VCaP (cell line): ENCODE data around the gene NOD2.
A peak's percentile ranks its signal among the peaks of the same experiment; 100 is the strongest.

Experiments
- H3K27ac ChIP-seq: fragments of 450-650 bp; 2 replicates; pipeline ENCODE4 v1.5.1; 2017
- TF ChIP-seq, protein P1 (sequence below): fragments of 450-650 bp; conservative IDR thresholded peaks from 2 replicates; pipeline ENCODE4 v1.5.1; 2017; ENCODE audit warnings: mild to moderate bottlenecking, moderate library complexity

Gene NOD2

GRCh38 chr16:50742576-50743200 lies 49.3 kb downstream of the NOD2 start:
- H3K27ac ChIP-seq: peak overlapping the region; percentile 60; the same call in 1 of the 2 replicates
- TF ChIP-seq, protein P1, sequence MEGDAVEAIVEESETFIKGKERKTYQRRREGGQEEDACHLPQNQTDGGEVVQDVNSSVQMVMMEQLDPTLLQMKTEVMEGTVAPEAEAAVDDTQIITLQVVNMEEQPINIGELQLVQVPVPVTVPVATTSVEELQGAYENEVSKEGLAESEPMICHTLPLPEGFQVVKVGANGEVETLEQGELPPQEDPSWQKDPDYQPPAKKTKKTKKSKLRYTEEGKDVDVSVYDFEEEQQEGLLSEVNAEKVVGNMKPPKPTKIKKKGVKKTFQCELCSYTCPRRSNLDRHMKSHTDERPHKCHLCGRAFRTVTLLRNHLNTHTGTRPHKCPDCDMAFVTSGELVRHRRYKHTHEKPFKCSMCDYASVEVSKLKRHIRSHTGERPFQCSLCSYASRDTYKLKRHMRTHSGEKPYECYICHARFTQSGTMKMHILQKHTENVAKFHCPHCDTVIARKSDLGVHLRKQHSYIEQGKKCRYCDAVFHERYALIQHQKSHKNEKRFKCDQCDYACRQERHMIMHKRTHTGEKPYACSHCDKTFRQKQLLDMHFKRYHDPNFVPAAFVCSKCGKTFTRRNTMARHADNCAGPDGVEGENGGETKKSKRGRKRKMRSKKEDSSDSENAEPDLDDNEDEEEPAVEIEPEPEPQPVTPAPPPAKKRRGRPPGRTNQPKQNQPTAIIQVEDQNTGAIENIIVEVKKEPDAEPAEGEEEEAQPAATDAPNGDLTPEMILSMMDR: no peak

DNA sequence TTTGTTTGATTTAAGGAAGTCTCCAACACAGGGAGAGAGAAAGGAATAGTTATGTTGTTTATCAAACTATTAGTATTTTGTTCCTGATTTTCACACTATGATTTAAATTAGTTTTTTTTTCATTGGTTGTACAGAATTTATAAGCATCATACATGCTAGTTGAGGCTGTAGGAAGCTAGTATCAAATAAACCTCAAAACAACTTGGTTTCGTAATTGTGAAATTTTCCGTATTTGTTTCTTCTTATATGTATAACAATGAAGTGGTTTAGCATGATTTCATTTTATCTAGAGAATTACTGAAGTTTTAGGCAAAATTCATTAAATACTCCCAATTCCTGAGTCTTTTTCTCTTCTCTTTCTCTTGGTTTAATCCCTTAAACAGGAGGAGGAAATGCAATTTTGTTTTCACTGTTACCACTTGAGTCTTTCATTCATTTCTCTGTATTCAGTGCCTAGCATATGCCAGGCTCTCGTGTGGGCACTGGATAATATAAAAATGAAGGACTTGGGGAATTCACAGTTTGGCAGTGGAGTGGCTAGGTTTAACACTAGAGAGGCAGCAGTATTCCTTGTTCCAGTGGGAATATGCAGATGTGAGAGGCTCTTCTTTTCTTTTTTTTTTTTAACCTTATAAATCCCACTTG lies 50.3 kb downstream of the NOD2 start:
- TF ChIP-seq, protein P1: no peak
- H3K27ac ChIP-seq: no peak overlapping the region

DNA sequence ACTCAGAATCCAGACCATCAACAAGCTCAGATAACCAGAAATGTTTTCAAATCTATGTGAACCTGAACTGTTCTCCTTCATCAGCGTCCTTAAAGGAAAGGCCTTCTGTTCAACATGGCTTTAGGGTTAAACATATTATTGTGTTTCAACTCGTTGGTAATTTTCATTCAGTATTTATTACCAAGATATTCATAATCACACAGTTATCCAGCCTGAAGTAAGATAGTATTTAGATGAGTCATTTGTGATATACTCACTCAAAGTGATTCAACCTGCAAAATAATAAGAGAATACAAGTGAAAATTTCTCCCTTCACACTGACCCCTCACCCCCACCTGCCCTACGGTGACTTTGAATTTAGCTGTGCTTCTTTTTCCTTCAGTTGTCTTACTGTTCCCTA lies 51.5 kb downstream of the NOD2 start:
- TF ChIP-seq, protein P1: no peak
- H3K27ac ChIP-seq: no peak overlapping the region

DNA sequence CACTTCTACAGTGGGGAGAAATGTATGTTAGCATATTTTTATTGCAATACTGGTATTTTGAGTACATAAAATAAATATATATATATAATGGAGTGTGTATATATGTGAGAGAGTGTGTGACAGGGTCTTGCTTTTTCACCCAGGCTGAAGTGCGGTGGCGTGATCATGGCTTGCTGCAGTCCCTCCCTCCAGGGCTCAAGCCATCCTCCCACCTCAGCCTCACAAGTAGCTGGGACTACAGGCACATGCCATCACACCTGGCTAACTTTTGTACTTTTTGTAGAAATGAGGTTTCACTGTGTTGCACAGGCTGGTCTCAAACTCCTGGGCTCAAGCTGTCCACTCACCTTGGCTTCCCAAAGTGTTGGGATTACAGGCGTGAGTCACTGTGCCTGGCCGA lies 52.5 kb downstream of the NOD2 start:
- TF ChIP-seq, protein P1: no peak
- H3K27ac ChIP-seq: no peak overlapping the region

GRCh38 chr16:50747207-50747956 lies 54.0 kb downstream of the NOD2 start:
- H3K27ac ChIP-seq: no peak overlapping the region
- TF ChIP-seq, protein P1: peak; percentile 56

DNA sequence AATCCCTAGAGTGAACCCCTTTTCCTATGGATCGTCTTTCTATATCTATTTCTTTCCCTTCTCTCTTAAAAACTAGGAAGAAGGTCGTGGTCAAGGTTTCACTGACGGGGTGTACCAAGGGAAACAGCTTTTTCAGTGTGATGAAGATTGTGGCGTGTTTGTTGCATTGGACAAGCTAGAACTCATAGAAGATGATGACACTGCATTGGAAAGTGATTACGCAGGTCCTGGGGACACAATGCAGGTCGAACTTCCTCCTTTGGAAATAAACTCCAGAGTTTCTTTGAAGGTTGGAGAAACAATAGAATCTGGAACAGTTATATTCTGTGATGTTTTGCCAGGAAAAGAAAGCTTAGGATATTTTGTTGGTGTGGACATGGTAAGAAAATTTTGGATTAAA lies 58.1 kb downstream of the NOD2 start:
- TF ChIP-seq, protein P1: no peak
- H3K27ac ChIP-seq: no peak overlapping the region

GRCh38 chr16:50752471-50753235 lies 59.2 kb downstream of the NOD2 start:
- H3K27ac ChIP-seq: no peak overlapping the region
- TF ChIP-seq, protein P1: no peak
